ENCODE data around the gene TMPRSS7.
A peak's percentile ranks its signal among the peaks of the same experiment; 100 is the strongest.
"Not testable (repeated sequence)": the region's sequence is repeated elsewhere in the genome, so short reads cannot be mapped to it uniquely, and the experiment has no call there.

Gene TMPRSS7

GRCh38 chr3:112056451-112056929 is 22.0 kb downstream of the TMPRSS7 start:
- Mint-ChIP-seq H3K27me3 (ENCODE audit: low read depth) (peaks cover 6% of the 10 kb centered on the region), H3K36me3 (ENCODE audit: low read depth) (no peaks in the 10 kb centered on the region), H3K4me3 (no peak overlapping the region), H3K27ac (no peak overlapping the region), H3K9me3 (no peaks in the 10 kb centered on the region), H3K4me1 (no peaks in the 10 kb centered on the region)
- TF ChIP-seq CTCF (IDR thresholded peaks at IDR 0.05; ENCODE audit: unreplicated experiment in 3 of 3) = no peak

GRCh38 chr3:112059497-112059896 is 25.0 kb downstream of the TMPRSS7 start:
- no peaks in the 10 kb centered on the region for H3K4me1 Mint-ChIP-seq
- no peak overlapping the region for H3K27ac Mint-ChIP-seq
- no peak overlapping the region for H3K4me3 Mint-ChIP-seq
- peaks cover 6% of the 10 kb centered on the region for H3K27me3 Mint-ChIP-seq (ENCODE audit: low read depth)
- no peak for TF ChIP-seq CTCF (IDR thresholded peaks at IDR 0.05; ENCODE audit: unreplicated experiment in 3 of 3)
- H3K9me3 Mint-ChIP-seq = no peaks in the 10 kb centered on the region
- H3K36me3 Mint-ChIP-seq (ENCODE audit: low read depth) = no peaks in the 10 kb centered on the region

GRCh38 chr3:112061152-112061551 is 26.6 kb downstream of the TMPRSS7 start:
- Mint-ChIP-seq H3K9me3 (no peaks in the 10 kb centered on the region), H3K4me3 (no peak overlapping the region), H3K27ac (peak overlapping the region in 1 of 3 experiments; percentile 50), H3K27me3 (ENCODE audit: low read depth) (peaks cover 6% of the 10 kb centered on the region), H3K4me1 (no peaks in the 10 kb centered on the region), H3K36me3 (ENCODE audit: low read depth) (no peaks in the 10 kb centered on the region)
- no peak for TF ChIP-seq CTCF (IDR thresholded peaks at IDR 0.05; ENCODE audit: unreplicated experiment in 3 of 3)

- peaks cover 11% of the 10 kb centered on the region for H3K4me1 Mint-ChIP-seq
- H3K4me3 Mint-ChIP-seq; H3K36me3 Mint-ChIP-seq (ENCODE audit: low read depth); H3K27ac Mint-ChIP-seq: not testable (repeated sequence)
- peaks cover 16% of the 10 kb centered on the region for H3K9me3 Mint-ChIP-seq
- H3K27me3 Mint-ChIP-seq (ENCODE audit: low read depth) = peaks cover 11% of the 10 kb centered on the region
Observed at GRCh38 chr3:112072387-112073060, 38.0 kb downstream of the TMPRSS7 start.

DNA sequence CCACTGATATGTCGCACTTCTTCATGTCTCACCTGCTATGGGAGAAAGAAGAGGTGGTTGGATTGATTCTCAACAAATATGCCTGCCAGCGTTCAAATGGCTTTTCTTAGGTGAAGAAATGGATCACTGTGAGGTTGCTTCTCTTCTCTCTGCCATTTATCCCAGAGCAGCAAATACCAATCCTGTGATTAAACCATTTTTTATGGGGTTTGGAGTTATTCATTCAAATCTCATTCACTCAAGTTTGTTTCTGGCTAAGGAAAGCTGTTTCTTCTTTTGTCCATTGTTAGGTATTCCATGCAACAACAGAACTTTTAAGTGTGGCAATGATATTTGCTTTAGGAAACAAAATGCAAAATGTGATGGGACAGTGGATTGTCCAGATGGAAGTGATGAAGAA is 39.5 kb downstream of the TMPRSS7 start:
- peaks cover 4% of the 10 kb centered on the region for H3K27me3 Mint-ChIP-seq (ENCODE audit: low read depth)
- no peak overlapping the region for H3K4me3 Mint-ChIP-seq
- H3K9me3 Mint-ChIP-seq = peaks cover 11% of the 10 kb centered on the region
- peaks cover 11% of the 10 kb centered on the region for H3K4me1 Mint-ChIP-seq
- TF ChIP-seq CTCF (IDR thresholded peaks at IDR 0.05; ENCODE audit: unreplicated experiment in 3 of 3) = no peak
- no peaks in the 10 kb centered on the region for H3K36me3 Mint-ChIP-seq (ENCODE audit: low read depth)
- no peak overlapping the region for H3K27ac Mint-ChIP-seq

DNA sequence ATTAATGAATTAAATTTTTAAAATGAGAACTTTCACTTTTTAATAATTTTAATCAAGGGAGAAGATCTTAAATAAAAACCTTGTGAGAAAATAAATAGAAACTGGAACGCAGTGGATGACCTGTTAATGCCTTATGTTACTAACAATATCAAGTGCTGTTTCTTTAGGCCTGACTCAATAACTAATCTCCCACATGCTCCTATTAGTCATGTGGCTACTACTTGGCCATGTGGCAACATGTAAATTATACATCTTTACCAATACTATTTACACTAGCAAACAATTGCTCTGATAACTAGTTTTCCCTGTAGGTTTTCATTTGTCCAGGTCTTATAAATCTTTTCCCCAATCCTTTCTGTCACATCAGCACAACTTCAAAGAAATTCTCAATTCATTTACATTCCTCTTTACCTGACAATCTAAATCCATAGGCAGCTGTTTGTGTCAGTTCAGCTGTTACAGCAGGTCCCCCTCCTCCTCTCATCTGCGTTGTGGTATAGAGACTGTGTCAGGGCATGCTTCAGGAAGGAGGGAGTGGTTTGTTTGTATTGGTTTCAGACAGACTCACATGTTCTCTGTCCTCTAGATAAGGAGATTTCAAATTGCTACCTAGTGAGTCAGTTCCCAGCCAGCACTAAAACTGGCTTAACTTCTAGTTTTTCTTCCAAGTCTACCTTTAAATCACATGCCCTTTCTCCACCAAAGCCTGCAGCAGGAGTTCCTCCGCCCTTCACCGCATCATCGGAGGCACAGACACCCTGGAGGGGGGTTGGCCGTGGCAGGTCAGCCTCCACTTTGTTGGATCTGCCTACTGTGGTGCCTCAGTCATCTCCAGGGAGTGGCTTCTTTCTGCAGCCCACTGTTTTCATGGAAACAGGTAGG is 40.3 kb downstream of the TMPRSS7 start:
- H3K36me3 Mint-ChIP-seq (ENCODE audit: low read depth) = no peaks in the 10 kb centered on the region
- peaks cover 11% of the 10 kb centered on the region for H3K4me1 Mint-ChIP-seq
- TF ChIP-seq CTCF (IDR thresholded peaks at IDR 0.05; ENCODE audit: unreplicated experiment in 3 of 3) = no peak
- H3K27me3 Mint-ChIP-seq (ENCODE audit: low read depth) = peaks cover 4% of the 10 kb centered on the region
- H3K9me3 Mint-ChIP-seq = peaks cover 8% of the 10 kb centered on the region
- peak overlapping the region in 2 of 3 experiments; percentile 27 to 40 for H3K4me3 Mint-ChIP-seq
- H3K27ac Mint-ChIP-seq = peak overlapping the region in 2 of 3 experiments; percentile 19 to 74
